Stimulated activated effector memory CD8-positive, alpha-beta T cell treated with anti-CD3 and anti-CD28 coated beads, Interleukin-12 subunit alpha, Interleukin-12 subunit beta, amount 100 ng/mL, for 72 hours (primary cell): ENCODE data around the gene SRRM2.
A peak's percentile ranks its signal among the peaks of the same experiment; 100 is the strongest.

Experiments
- ATAC-seq: fragments of 150-1000 bp; cut with Tn5 transposase; 2 replicates; pipeline ENCODE4 v1.10.0; 2021
- DNase-seq, 2 donors: peaks; one replicate each; pipeline ENCODE4 v3.0.0; 2021 to 2022; ENCODE audit warnings: low spot score in 2 of 2
- H3K27ac Mint-ChIP-seq: one replicate; pipeline ENCODE4 v1.8.0; 2022; ENCODE audit warnings: mild to moderate bottlenecking, mixed read lengths
- H3K36me3 Mint-ChIP-seq: one replicate; pipeline ENCODE4 v1.8.0; 2022; ENCODE audit warnings: mild to moderate bottlenecking, mixed read lengths
- H3K4me1 Mint-ChIP-seq: one replicate; pipeline ENCODE4 v1.8.0; 2022; ENCODE audit warnings: mixed read lengths
- H3K4me3 Mint-ChIP-seq: one replicate; pipeline ENCODE4 v1.8.0; 2022; ENCODE audit warnings: mild to moderate bottlenecking, mixed read lengths
- H3K9me3 Mint-ChIP-seq: one replicate; pipeline ENCODE4 v1.8.0; 2022; ENCODE audit warnings: mixed read lengths

Gene SRRM2

GRCh38 chr16:2761886-2762583 is 9.6 kb downstream of the SRRM2 start:
- Mint-ChIP-seq H3K4me1 (peaks cover 70% of the 10 kb centered on the region), H3K9me3 (no peaks in the 10 kb centered on the region), H3K27ac (peak overlapping the region; percentile 11), H3K4me3 (no peak overlapping the region), H3K36me3 (peaks cover 100% of the 10 kb centered on the region)
- no peak for ATAC-seq
- DNase-seq: no peak

GRCh38 chr16:2762711-2763110 is 10.3 kb downstream of the SRRM2 start:
- DNase-seq: no peak
- H3K27ac Mint-ChIP-seq: peak overlapping the region; percentile 11
- peaks cover 100% of the 10 kb centered on the region for H3K36me3 Mint-ChIP-seq
- H3K4me3 Mint-ChIP-seq: no peak overlapping the region
- H3K9me3 Mint-ChIP-seq: no peaks in the 10 kb centered on the region
- ATAC-seq: no peak
- H3K4me1 Mint-ChIP-seq: peaks cover 66% of the 10 kb centered on the region

GRCh38 chr16:2763173-2763572 is 10.7 kb downstream of the SRRM2 start:
- H3K36me3 Mint-ChIP-seq: peaks cover 100% of the 10 kb centered on the region
- peaks cover 68% of the 10 kb centered on the region for H3K4me1 Mint-ChIP-seq
- H3K27ac Mint-ChIP-seq: peak overlapping the region; percentile 11
- ATAC-seq (no peak), DNase-seq (no peak)
- no peak overlapping the region for H3K4me3 Mint-ChIP-seq
- no peaks in the 10 kb centered on the region for H3K9me3 Mint-ChIP-seq

- Mint-ChIP-seq H3K9me3 (no peaks in the 10 kb centered on the region), H3K36me3 (peaks cover 100% of the 10 kb centered on the region), H3K4me3 (no peak overlapping the region), H3K27ac (peak overlapping the region; percentile 85), H3K4me1 (peaks cover 73% of the 10 kb centered on the region)
- ATAC-seq: no peak
- DNase-seq: no peak
Measured at GRCh38 chr16:2764718-2765117, 12.3 kb downstream of the SRRM2 start.

GRCh38 chr16:2765462-2766404 is 13.3 kb downstream of the SRRM2 start:
- Mint-ChIP-seq H3K4me3 (no peak overlapping the region), H3K27ac (peak overlapping the region; percentile 85), H3K4me1 (peaks cover 68% of the 10 kb centered on the region), H3K36me3 (peaks cover 100% of the 10 kb centered on the region), H3K9me3 (no peaks in the 10 kb centered on the region)
- ATAC-seq (no peak), DNase-seq (no peak)

- peak overlapping the region; percentile 85 for H3K27ac Mint-ChIP-seq
- H3K4me3 Mint-ChIP-seq: no peak overlapping the region
- peaks cover 59% of the 10 kb centered on the region for H3K4me1 Mint-ChIP-seq
- no peak for ATAC-seq
- H3K9me3 Mint-ChIP-seq: no peaks in the 10 kb centered on the region
- no peak for DNase-seq
- peaks cover 100% of the 10 kb centered on the region for H3K36me3 Mint-ChIP-seq
Measured at GRCh38 chr16:2766430-2767139, 14.1 kb downstream of the SRRM2 start.

- ATAC-seq (no peak), DNase-seq (no peak)
- Mint-ChIP-seq H3K36me3 (peaks cover 100% of the 10 kb centered on the region), H3K4me1 (peaks cover 57% of the 10 kb centered on the region), H3K27ac (peak overlapping the region; percentile 85), H3K4me3 (no peak overlapping the region), H3K9me3 (no peaks in the 10 kb centered on the region)
Measured at GRCh38 chr16:2767140-2767731, 14.8 kb downstream of the SRRM2 start.

GRCh38 chr16:2767891-2768290 is 15.5 kb downstream of the SRRM2 start:
- H3K27ac Mint-ChIP-seq: peak overlapping the region; percentile 85
- no peak for ATAC-seq
- no peak for DNase-seq
- peaks cover 57% of the 10 kb centered on the region for H3K4me1 Mint-ChIP-seq
- no peak overlapping the region for H3K4me3 Mint-ChIP-seq
- H3K9me3 Mint-ChIP-seq: no peaks in the 10 kb centered on the region
- H3K36me3 Mint-ChIP-seq: peaks cover 100% of the 10 kb centered on the region

- H3K4me3 Mint-ChIP-seq: no peak overlapping the region
- H3K27ac Mint-ChIP-seq: peak overlapping the region; percentile 92
Measured at GRCh38 chr16:2768403-2769089, 16.1 kb downstream of the SRRM2 start.

GRCh38 chr16:2769100-2769529 is 16.7 kb downstream of the SRRM2 start:
- DNase-seq (no peak), ATAC-seq (no peak)
- Mint-ChIP-seq H3K27ac (peak overlapping the region; percentile 92), H3K4me3 (no peak overlapping the region), H3K9me3 (no peaks in the 10 kb centered on the region), H3K36me3 (peaks cover 100% of the 10 kb centered on the region), H3K4me1 (peaks cover 49% of the 10 kb centered on the region)

More at GRCh38 chr16:2768403-2769089, 16.1 kb downstream of the SRRM2 start:
- no peak for ATAC-seq
- Mint-ChIP-seq H3K36me3 (peaks cover 100% of the 10 kb centered on the region), H3K9me3 (no peaks in the 10 kb centered on the region), H3K4me1 (peaks cover 54% of the 10 kb centered on the region)
- DNase-seq: no peak

- DNase-seq (no peak), ATAC-seq (no peak)
- Mint-ChIP-seq H3K27ac (peak overlapping the region; percentile 92), H3K9me3 (no peaks in the 10 kb centered on the region), H3K36me3 (peaks cover 97% of the 10 kb centered on the region), H3K4me1 (peaks cover 49% of the 10 kb centered on the region), H3K4me3 (no peak overlapping the region)
Measured at GRCh38 chr16:2769675-2770056, 17.2 kb downstream of the SRRM2 start.

- H3K9me3 Mint-ChIP-seq: no peaks in the 10 kb centered on the region
- ATAC-seq (peak; percentile 27), DNase-seq (no peak)
- no peak overlapping the region for H3K4me3 Mint-ChIP-seq
- peaks cover 52% of the 10 kb centered on the region for H3K4me1 Mint-ChIP-seq
- peaks cover 96% of the 10 kb centered on the region for H3K36me3 Mint-ChIP-seq
- H3K27ac Mint-ChIP-seq: peak overlapping the region; percentile 92
Measured at GRCh38 chr16:2770057-2770951, 17.9 kb downstream of the SRRM2 start.

GRCh38 chr16:2771496-2772402 is 19.3 kb downstream of the SRRM2 start:
- Mint-ChIP-seq H3K36me3 (peaks cover 94% of the 10 kb centered on the region), H3K4me1 (peaks cover 55% of the 10 kb centered on the region), H3K27ac (peak overlapping the region; percentile 58), H3K9me3 (no peaks in the 10 kb centered on the region), H3K4me3 (no peak overlapping the region)
- DNase-seq (no peak), ATAC-seq (no peak)
